Body of pancreas (tissue), 4 donors: ENCODE measurements around the gene LAMA5.

Source experiments
- POLR2A ChIP-seq, 3 donors: fragments of 450-650 bp; IDR thresholded peaks; one replicate each; pipeline ENCODE4 v1.6.1; 2016; ENCODE audit warnings: antibody characterized with exemption in 3 of 3, mild to moderate bottlenecking in 2 of 3
- TF ChIP-seq, protein P1 (sequence below), 7 experiments: fragments of 450-650 bp in 4 of 7; fragments of 200-600 bp in 3 of 7; sonication (generic) in 3 of 7; IDR thresholded peaks; one replicate each; pipeline ENCODE4 v1.5.1; 2016 to 2019; ENCODE audit warnings: antibody characterized with exemption in 7 of 7

DNA sequence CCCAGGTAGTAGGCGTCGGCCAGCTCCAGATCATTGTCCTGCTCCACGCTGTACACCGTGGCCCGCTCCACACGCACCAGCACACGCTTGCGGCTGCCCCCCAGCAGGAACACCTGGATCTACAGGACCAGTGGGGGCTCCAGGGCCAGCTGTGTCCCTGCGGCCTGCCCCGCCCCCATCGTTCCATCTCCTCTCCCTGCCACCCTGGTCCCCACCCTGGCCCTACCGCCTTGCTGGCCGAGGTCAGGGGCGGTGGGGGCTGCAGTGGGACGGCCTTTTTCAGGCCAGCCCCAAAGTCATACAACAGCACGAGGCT lies 54.5 kb downstream of the LAMA5 start:
- TF ChIP-seq, protein P1, sequence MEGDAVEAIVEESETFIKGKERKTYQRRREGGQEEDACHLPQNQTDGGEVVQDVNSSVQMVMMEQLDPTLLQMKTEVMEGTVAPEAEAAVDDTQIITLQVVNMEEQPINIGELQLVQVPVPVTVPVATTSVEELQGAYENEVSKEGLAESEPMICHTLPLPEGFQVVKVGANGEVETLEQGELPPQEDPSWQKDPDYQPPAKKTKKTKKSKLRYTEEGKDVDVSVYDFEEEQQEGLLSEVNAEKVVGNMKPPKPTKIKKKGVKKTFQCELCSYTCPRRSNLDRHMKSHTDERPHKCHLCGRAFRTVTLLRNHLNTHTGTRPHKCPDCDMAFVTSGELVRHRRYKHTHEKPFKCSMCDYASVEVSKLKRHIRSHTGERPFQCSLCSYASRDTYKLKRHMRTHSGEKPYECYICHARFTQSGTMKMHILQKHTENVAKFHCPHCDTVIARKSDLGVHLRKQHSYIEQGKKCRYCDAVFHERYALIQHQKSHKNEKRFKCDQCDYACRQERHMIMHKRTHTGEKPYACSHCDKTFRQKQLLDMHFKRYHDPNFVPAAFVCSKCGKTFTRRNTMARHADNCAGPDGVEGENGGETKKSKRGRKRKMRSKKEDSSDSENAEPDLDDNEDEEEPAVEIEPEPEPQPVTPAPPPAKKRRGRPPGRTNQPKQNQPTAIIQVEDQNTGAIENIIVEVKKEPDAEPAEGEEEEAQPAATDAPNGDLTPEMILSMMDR (IDR thresholded peaks at IDR 0.05): no peak
- no peak for TF ChIP-seq POLR2A (IDR thresholded peaks at IDR 0.05)
